Measurements from ENCODE around the gene APOA5. TPM values are rescaled to one million over a fixed set of nuclear protein-coding genes. Genes with fewer than 3 reads are reported as not detected.

The APOA5 gene
- total and polyA plus RNA-seq, 2 of the 8 experiments (the other 6 are each of a cell fraction or from before 2014, with no cell fraction given) = 0.08 to 0.15 TPM

- H2BK120ac ChIP-seq (replicated peaks; ENCODE audit: low read depth, low read length) = no peak overlapping the region
- ChIA-PET CTCF (ENCODE audit: partially characterized antibody) (interaction anchor here (0.6 to 12.1 kb wide), 17 partner anchors 8 to 389 kb away, joined by 3 to 237 read pairs (median 4); partner anchors contain the start of genes APOA1, APOA4 and APOC3), POLR2A (ENCODE audit: partially characterized antibody) (interaction anchor here (2.8 kb wide), 1 partner anchor 43 kb away, joined by 16 read pairs; no protein-coding TSS in a partner anchor)
- peak overlapping the region; percentile 46 for H2AFZ ChIP-seq (ENCODE audit: low read length)
- H3K79me1 ChIP-seq (ENCODE audit: low read depth, low read length) = no peaks in the 10 kb centered on the region
- no peak for DNase-seq (ENCODE audit: low read depth in 1 of 2, low spot score in 2 of 2)
- no peak overlapping the region for H3K4ac ChIP-seq (replicated peaks; ENCODE audit: insufficient read length, low read depth, low read length)
- H3K4me3 ChIP-seq (ENCODE audit: extremely low read depth in 1 of 4, insufficient read depth in 2 of 4, low read depth in 3 of 4, low read length in 4 of 4) = no peak overlapping the region
- no peak overlapping the region for H4K91ac ChIP-seq (replicated peaks; ENCODE audit: insufficient read length, low read length)
- H2BK12ac ChIP-seq (ENCODE audit: low read depth, low read length) = no peak overlapping the region
- 90% methylated on average over 8 of the region's 8 CpGs; no CpG with 5 or more reads in 1 of the 2 experiments for WGBS, 2 experiments (ENCODE audit: extremely low coverage in 1 of 2, insufficient coverage in 1 of 2, insufficient read length in 1 of 2, insufficient replicate concordance in 2 of 2, low coverage in 1 of 2, low lambda C conversion rate in 2 of 2, missing lambda C conversion rate in 1 of 2)
- FAIRE-seq = no peak
- H3K27ac ChIP-seq (ENCODE audit: low read depth, low read length) = no peak overlapping the region
- H3K18ac ChIP-seq (ENCODE audit: extremely low read depth, low read length) = no peak overlapping the region
- H3K36me3 ChIP-seq (ENCODE audit: control insufficient read depth in 2 of 4, insufficient read depth in 4 of 4, low read length in 3 of 4) = no peaks in the 10 kb centered on the region
- no peak overlapping the region for H3K56ac ChIP-seq (replicated peaks; ENCODE audit: insufficient read length, low read depth, low read length)
- no peak overlapping the region for H3K14ac ChIP-seq (ENCODE audit: insufficient read length)
- peak overlapping the region; percentile 28; the same call in 1 of the 2 replicates for H4K8ac ChIP-seq (ENCODE audit: extremely low read depth, insufficient read depth, low read length)
- peaks cover 0 to 4% of the 10 kb centered on the region in 2 experiments; a peak in 2 of 4 replicates for H3K79me2 ChIP-seq (ENCODE audit: control insufficient read depth in 1 of 2, insufficient read depth in 2 of 2, low read length in 2 of 2)
- no peaks in the 10 kb centered on the region for H3K9me3 ChIP-seq (ENCODE audit: insufficient read depth in 2 of 2, low read depth in 1 of 2, low read length in 1 of 2)
- peaks cover 4 to 7% (median 5%) of the 10 kb centered on the region in 4 experiments for H3K4me1 ChIP-seq (replicated peaks in 1 of 4; ENCODE audit: control insufficient read depth in 3 of 4, insufficient read depth in 4 of 4, low read length in 3 of 4)
- H3K4me2 ChIP-seq (ENCODE audit: insufficient read depth in 1 of 2, low read depth in 2 of 2, low read length in 2 of 2) = peak overlapping the region in 1 of 2 experiments; percentile 10; a peak in 1 of 4 replicates
- H2BK20ac ChIP-seq (ENCODE audit: low read length) = no peak overlapping the region
- H2AK5ac ChIP-seq (ENCODE audit: low read depth, low read length) = no peak overlapping the region
- no peak overlapping the region for H2BK5ac ChIP-seq (ENCODE audit: low read depth, low read length)
- H4K5ac ChIP-seq (ENCODE audit: insufficient read length, low read depth, low read length) = no peak overlapping the region
- H3K23me2 ChIP-seq (ENCODE audit: low read depth, low read length) = peaks cover 7% of the 10 kb centered on the region
- H3K23ac ChIP-seq (ENCODE audit: insufficient read length) = no peak overlapping the region
- peaks cover 0 to 11% (median 3%) of the 10 kb centered on the region in 4 experiments; a peak in 4 of 7 replicates for H3K27me3 ChIP-seq (replicated peaks in 1 of 4; ENCODE audit: control insufficient read depth in 3 of 4, extremely low read depth in 1 of 4, insufficient read depth in 3 of 4, low read length in 3 of 4)
- no peak overlapping the region for H3K9ac ChIP-seq (replicated peaks in 1 of 4; ENCODE audit: extremely low read depth in 1 of 4, low read depth in 3 of 4, low read length in 3 of 4)
- H4K20me1 ChIP-seq (replicated peaks in 1 of 2; ENCODE audit: control insufficient read depth in 1 of 2, insufficient read depth in 2 of 2, low read length in 2 of 2) = no peaks in the 10 kb centered on the region
- 0 out of 2 replicates have a peak overlapping the region, but pooled peaks have one; percentile 75 for H2BK15ac ChIP-seq (ENCODE audit: low read length)
- TF ChIP-seq CTCF (IDR thresholded peaks at IDR 0.05; ENCODE audit: control extremely low read depth in 1 of 3, insufficient read depth in 1 of 3, low read depth in 1 of 3, low read length in 3 of 3) (no peak), SRF (IDR thresholded peaks at IDR 0.05; ENCODE audit: low read depth, low read length) (no peak), TCF12 (IDR thresholded peaks at IDR 0.05; ENCODE audit: low read depth, low read length) (no peak), CHD1 (IDR thresholded peaks at IDR 0.05; ENCODE audit: low read depth, low read length) (no peak), RAD21 (IDR thresholded peaks at IDR 0.05 in 1 of 2, conservative IDR thresholded peaks at IDR 0.05 in 1 of 2; ENCODE audit: low read depth in 2 of 2, low read length in 2 of 2) (no peak), POU5F1 (IDR thresholded peaks at IDR 0.05; ENCODE audit: low read depth, low read length) (no peak), MAFK (IDR thresholded peaks at IDR 0.05; ENCODE audit: low read depth, low read length) (no peak), SAP30 (IDR thresholded peaks at IDR 0.05; ENCODE audit: insufficient read depth, insufficient replicate concordance, low read length) (no peak), CEBPB (IDR thresholded peaks at IDR 0.05; ENCODE audit: low read depth, low read length) (no peak)
Measured at GRCh38 chr11:116792144-116792868, 627 bp upstream of the APOA5 start.

Measured in H1 (cell line).